Ovary (tissue), 3 donors: ENCODE results near the gene LGR5.

Experiments used
- CTCF ChIP-seq, 3 donors: fragments of 450-650 bp in 2 of 3; fragments of 200-600 bp in 1 of 3; IDR thresholded peaks; one replicate each; pipeline versions ENCODE4 v1.5.1 to v1.8.0; 2016 to 2022; ENCODE audit warnings: antibody characterized with exemption in 3 of 3, mild to moderate bottlenecking in 1 of 3
- POLR2A ChIP-seq: fragments of 450-650 bp; IDR thresholded peaks from one replicate; pipeline ENCODE4 v1.6.1; 2017; ENCODE audit warnings: antibody characterized with exemption, mild to moderate bottlenecking, moderate library complexity
- donor health status: DM: no; HTN: no; CAD: no.

DNA sequence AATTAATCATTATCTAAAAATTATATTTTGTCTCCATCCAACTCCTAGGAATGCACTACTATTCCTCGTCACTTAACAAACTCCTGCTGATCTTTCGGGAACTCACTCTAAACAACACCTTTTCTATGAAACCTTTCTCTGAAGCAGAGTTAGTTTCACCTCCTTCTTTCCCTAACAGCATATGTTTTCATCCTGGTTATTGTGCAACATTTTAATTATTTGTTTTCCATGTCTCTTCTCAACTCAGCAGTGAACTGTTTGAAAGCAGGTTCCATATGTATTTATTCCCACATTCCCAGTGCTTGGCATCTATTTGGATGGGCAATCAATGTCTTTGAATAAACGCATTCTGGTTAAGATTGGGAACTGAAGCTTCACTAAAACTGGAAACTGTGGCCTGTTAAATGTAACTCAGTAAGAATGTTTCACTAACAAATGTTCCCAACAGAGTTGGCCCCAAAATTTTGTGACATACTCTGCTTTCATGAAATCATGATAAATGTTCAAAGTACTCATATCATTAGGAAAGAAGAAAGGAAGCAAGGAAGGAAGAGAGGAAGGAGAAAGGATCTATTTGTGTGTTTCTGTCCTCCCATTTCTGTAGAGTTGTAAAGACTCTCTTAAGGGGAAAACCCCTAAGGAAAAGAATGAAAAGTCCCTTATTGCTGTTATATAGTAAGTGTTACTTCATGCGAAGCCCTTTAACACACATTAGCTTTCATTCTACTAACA is 13.9 kb upstream of the LGR5 start:
- TF ChIP-seq CTCF (IDR thresholded peaks at IDR 0.05) (no peak), POLR2A (no peak)
